Measurements from ENCODE around the gene TMEM221.

TMEM221 gene

DNA sequence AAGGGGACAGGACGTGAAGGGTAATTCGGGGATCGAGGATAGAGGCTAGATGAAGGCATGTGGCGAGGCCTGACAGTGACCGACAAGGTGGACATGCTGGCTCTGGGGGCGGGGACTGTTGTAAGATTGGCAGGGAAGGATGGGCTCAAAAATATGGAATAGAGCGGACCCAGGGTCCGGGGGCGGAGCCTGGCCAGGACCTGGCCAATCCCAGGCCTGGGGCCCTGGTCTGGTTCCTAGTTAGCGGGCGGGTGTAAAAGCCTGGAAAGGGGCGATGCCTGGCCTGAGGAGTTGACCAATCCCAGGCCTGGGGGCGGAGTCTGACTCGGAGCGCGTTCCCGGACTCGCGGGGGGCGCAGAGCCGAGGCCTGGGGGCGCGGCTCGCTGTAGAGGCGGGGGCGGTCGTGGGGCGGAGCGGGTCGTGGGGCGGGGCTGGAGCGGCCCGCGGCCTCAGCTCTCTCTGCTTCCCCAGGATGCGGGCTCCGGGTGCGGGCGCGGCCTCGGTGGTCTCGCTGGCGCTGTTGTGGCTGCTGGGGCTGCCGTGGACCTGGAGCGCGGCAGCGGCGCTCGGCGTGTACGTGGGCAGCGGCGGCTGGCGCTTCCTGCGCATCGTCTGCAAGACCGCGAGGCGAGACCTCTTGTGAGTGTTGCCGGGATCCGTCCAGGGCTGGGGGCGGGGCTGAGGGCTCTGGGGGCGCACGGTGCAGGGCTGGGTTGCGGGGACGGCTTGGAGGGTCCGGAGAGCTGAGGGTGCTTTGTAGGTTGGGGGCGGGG is 21.8 kb upstream of the TMEM221 start, which contains the start of gene SLC27A1:
TSS of gene SLC27A1 (plus strand) at position 457 of the 774 bp plus-strand sequence. CDS start at position 474, 17 bp downstream.
- TF ChIP-seq, protein P1, sequence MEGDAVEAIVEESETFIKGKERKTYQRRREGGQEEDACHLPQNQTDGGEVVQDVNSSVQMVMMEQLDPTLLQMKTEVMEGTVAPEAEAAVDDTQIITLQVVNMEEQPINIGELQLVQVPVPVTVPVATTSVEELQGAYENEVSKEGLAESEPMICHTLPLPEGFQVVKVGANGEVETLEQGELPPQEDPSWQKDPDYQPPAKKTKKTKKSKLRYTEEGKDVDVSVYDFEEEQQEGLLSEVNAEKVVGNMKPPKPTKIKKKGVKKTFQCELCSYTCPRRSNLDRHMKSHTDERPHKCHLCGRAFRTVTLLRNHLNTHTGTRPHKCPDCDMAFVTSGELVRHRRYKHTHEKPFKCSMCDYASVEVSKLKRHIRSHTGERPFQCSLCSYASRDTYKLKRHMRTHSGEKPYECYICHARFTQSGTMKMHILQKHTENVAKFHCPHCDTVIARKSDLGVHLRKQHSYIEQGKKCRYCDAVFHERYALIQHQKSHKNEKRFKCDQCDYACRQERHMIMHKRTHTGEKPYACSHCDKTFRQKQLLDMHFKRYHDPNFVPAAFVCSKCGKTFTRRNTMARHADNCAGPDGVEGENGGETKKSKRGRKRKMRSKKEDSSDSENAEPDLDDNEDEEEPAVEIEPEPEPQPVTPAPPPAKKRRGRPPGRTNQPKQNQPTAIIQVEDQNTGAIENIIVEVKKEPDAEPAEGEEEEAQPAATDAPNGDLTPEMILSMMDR (IDR thresholded peaks at IDR 0.05; ENCODE audit: low read depth, low read length): no peak
- H3K4me3 ChIP-seq (ENCODE audit: low read depth, low read length): peak within 1 kb of the TSS; percentile 80

- TF ChIP-seq, protein P1 (IDR thresholded peaks at IDR 0.05; ENCODE audit: low read depth, low read length): no peak
- H3K4me3 ChIP-seq (ENCODE audit: low read depth, low read length): peak overlapping the region; percentile 80
These were observed 21.1 kb upstream of the TMEM221 start for GRCh38 chr19:17469481-17470067.

DNA sequence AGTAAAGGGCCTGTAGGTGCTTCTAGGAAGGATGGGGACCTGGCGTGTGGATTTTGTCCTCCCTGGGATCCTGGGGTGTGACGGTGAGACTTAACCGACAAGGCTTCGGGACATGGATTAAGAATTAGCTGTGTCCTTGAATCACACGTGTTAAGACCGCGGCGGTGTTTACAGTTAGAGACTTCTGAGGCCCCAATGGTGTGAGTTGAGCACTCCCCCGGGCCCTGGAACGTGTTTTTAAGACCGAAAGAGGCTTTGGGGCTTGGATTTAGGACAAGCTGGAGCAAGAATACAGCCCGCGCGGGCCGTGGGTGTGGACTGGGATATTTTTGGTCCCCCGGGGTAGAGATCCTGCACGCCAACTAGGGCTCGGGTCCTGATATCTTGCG is 20.6 kb upstream of the TMEM221 start:
- H3K4me3 ChIP-seq (ENCODE audit: low read depth, low read length): peak overlapping the region; percentile 80
- TF ChIP-seq, protein P1 (IDR thresholded peaks at IDR 0.05; ENCODE audit: low read depth, low read length): no peak

GRCh38 chr19:17468302-17469091 is 20.0 kb upstream of the TMEM221 start:
- TF ChIP-seq, protein P1 (IDR thresholded peaks at IDR 0.05; ENCODE audit: low read depth, low read length): no peak
- H3K4me3 ChIP-seq (ENCODE audit: low read depth, low read length): peak overlapping the region; percentile 80

- no peak overlapping the region for H3K4me3 ChIP-seq (ENCODE audit: low read depth, low read length)
- TF ChIP-seq, protein P1 (IDR thresholded peaks at IDR 0.05; ENCODE audit: low read depth, low read length): no peak
These were observed 19.2 kb upstream of the TMEM221 start for GRCh38 chr19:17467471-17468301.

GRCh38 chr19:17466487-17466850 is 18.0 kb upstream of the TMEM221 start:
- TF ChIP-seq, protein P1 (IDR thresholded peaks at IDR 0.05; ENCODE audit: low read depth, low read length): no peak
- H3K4me3 ChIP-seq (ENCODE audit: low read depth, low read length): no peak overlapping the region

All from WI38 (cell line).